Measurements from ENCODE around the gene ITGA11. TPM values are rescaled to one million over a fixed set of nuclear protein-coding genes. Genes with fewer than 3 reads are reported as not detected.

Gene ITGA11
- total and polyA plus RNA-seq, 2 experiments from 2014 or later = 0.03 to 0.40 TPM

DNA sequence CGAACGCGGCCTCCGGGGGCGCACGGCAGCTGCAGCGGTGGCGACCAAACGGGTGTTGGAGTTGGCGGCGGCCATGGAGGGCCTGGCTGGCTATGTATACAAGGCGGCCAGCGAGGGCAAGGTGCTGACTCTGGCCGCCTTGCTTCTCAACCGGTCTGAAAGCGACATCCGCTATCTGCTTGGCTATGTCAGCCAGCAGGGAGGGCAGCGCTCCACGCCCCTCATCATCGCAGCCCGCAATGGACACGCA lies 153.7 kb downstream of the ITGA11 start:
- Mint-ChIP-seq H3K36me3 (ENCODE audit: low read depth) (peaks cover 9% of the 10 kb centered on the region; the same call in 2 of the 3 replicates), H3K27me3 (ENCODE audit: insufficient read depth, low read depth, poor library complexity) (peaks cover 10% of the 10 kb centered on the region), H3K27ac (peak overlapping the region; percentile 92), H3K9me3 (no peaks in the 10 kb centered on the region), H3K4me3 (peak overlapping the region; percentile 98), H3K4me1 (peaks cover 50% of the 10 kb centered on the region)
- Histone ChIP-seq H3K4me2 (peak overlapping the region; percentile 95), H3K4me1 (ENCODE audit: insufficient read depth) (peaks cover 50% of the 10 kb centered on the region), H3K27me3 (ENCODE audit: insufficient read depth) (no peaks in the 10 kb centered on the region), H2AFZ (no peak overlapping the region), H3F3A (replicated peaks; ENCODE audit: low read depth) (peaks cover 22% of the 10 kb centered on the region; the same call in 1 of the 2 replicates), H3K79me2 (replicated peaks; ENCODE audit: insufficient read depth) (peaks cover 50% of the 10 kb centered on the region), H3K27ac (ENCODE audit: low read depth) (peak overlapping the region; percentile 100), H3K4me3 (peak overlapping the region; percentile 95), H3K9me2 (ENCODE audit: insufficient read depth) (no peaks in the 10 kb centered on the region), H4K20me1 (replicated peaks; ENCODE audit: insufficient read depth) (peaks cover 38% of the 10 kb centered on the region), H3K36me3 (ENCODE audit: insufficient read depth) (no peaks in the 10 kb centered on the region)
- DNase-seq (ENCODE audit: low spot score) (no peak), ATAC-seq (no peak)
- TF ChIP-seq POLR2AphosphoS5 (IDR thresholded peaks at IDR 0.05; ENCODE audit: low read depth) (no peak), ZNF114 (CRISPR knock-in tag; IDR thresholded peaks at IDR 0.05) (no peak), CREB1 (CRISPR knock-in tag; IDR thresholded peaks at IDR 0.05; ENCODE audit: low read depth) (0 out of 2 replicates have a peak, but pooled peaks have one; percentile 3), NANOG (IDR thresholded peaks at IDR 0.05; ENCODE audit: borderline replicate concordance) (no peak), EZH2phosphoT487 (IDR thresholded peaks at IDR 0.05; ENCODE audit: unreplicated experiment) (no peak), EZH2 (IDR thresholded peaks at IDR 0.05; ENCODE audit: low read depth, unreplicated experiment) (no peak)
- TF ChIP-seq, protein P1, sequence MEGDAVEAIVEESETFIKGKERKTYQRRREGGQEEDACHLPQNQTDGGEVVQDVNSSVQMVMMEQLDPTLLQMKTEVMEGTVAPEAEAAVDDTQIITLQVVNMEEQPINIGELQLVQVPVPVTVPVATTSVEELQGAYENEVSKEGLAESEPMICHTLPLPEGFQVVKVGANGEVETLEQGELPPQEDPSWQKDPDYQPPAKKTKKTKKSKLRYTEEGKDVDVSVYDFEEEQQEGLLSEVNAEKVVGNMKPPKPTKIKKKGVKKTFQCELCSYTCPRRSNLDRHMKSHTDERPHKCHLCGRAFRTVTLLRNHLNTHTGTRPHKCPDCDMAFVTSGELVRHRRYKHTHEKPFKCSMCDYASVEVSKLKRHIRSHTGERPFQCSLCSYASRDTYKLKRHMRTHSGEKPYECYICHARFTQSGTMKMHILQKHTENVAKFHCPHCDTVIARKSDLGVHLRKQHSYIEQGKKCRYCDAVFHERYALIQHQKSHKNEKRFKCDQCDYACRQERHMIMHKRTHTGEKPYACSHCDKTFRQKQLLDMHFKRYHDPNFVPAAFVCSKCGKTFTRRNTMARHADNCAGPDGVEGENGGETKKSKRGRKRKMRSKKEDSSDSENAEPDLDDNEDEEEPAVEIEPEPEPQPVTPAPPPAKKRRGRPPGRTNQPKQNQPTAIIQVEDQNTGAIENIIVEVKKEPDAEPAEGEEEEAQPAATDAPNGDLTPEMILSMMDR (conservative IDR thresholded peaks at IDR 0.05; ENCODE audit: low read depth in 2 of 2) = peak; percentile 29 to 33; a peak in 1 of 4 replicates
- TF ChIP-seq, protein P2, sequence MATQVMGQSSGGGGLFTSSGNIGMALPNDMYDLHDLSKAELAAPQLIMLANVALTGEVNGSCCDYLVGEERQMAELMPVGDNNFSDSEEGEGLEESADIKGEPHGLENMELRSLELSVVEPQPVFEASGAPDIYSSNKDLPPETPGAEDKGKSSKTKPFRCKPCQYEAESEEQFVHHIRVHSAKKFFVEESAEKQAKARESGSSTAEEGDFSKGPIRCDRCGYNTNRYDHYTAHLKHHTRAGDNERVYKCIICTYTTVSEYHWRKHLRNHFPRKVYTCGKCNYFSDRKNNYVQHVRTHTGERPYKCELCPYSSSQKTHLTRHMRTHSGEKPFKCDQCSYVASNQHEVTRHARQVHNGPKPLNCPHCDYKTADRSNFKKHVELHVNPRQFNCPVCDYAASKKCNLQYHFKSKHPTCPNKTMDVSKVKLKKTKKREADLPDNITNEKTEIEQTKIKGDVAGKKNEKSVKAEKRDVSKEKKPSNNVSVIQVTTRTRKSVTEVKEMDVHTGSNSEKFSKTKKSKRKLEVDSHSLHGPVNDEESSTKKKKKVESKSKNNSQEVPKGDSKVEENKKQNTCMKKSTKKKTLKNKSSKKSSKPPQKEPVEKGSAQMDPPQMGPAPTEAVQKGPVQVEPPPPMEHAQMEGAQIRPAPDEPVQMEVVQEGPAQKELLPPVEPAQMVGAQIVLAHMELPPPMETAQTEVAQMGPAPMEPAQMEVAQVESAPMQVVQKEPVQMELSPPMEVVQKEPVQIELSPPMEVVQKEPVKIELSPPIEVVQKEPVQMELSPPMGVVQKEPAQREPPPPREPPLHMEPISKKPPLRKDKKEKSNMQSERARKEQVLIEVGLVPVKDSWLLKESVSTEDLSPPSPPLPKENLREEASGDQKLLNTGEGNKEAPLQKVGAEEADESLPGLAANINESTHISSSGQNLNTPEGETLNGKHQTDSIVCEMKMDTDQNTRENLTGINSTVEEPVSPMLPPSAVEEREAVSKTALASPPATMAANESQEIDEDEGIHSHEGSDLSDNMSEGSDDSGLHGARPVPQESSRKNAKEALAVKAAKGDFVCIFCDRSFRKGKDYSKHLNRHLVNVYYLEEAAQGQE (IDR thresholded peaks at IDR 0.05; ENCODE audit: unreplicated experiment) = no peak

DNA sequence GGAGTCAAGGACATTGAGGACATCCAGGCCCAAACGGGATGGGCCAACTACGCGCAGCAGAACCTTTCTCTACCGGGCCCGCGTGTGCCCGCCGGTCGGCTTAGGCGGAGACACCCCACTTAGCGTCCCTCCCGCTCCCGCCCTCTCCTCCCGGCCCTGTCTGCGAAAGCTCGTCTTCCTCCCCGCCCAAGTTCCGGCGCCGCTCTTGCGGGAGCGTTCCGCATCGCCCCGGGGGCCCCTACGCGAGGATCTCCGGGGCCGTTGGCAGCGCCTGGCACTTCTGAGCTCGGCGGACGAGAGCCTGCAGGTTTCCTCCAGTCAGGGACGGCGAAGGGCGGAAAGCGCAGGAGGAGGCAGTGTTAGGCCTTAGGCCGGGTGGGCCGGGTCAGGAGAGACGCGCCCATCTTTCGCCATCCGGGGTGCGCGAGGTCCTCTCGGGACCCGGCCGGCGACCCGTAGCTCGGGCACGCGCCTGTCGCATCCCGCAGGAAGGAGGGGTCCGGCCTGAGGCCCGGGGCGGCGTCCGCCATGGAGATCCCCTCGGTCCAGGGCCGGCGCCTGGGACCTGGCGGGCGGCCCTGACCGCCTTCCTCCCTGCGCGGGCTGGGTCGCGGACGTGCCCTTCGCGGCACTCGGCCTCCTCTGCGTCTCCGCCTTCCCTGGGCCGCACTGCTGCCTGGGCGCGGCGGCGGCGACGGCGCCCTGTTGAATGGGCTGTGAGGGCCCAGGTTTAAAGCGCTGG lies 154.2 kb downstream of the ITGA11 start, which contains the start of gene FEM1B:
Gene FEM1B (plus strand): TSS at position 143 of the 742 bp plus-strand sequence. CDS start 673 bp downstream, outside the sequence.
- peak; percentile 94 for DNase-seq (ENCODE audit: low spot score)
- TF ChIP-seq, protein P1 (conservative IDR thresholded peaks at IDR 0.05; ENCODE audit: low read depth in 2 of 2) = no peak; a peak in 1 of 4 replicates

More for the DNA sequence above, 154.2 kb downstream of the ITGA11 start, which contains the start of gene FEM1B:
- Mint-ChIP-seq H3K4me1 (peaks cover 50% of the 10 kb centered on the region), H3K4me3 (peak within 1 kb of the TSS; percentile 98), H3K27me3 (ENCODE audit: insufficient read depth, low read depth, poor library complexity) (peaks cover 10% of the 10 kb centered on the region), H3K27ac (peak within 1 kb of the TSS; percentile 98), H3K9me3 (no peaks in the 10 kb centered on the region), H3K36me3 (ENCODE audit: low read depth) (peaks cover 9% of the 10 kb centered on the region; the same call in 1 of the 3 replicates)
- Histone ChIP-seq H3K36me3 (ENCODE audit: insufficient read depth) (no peaks in the 10 kb centered on the region), H3K4me1 (ENCODE audit: insufficient read depth) (peaks cover 50% of the 10 kb centered on the region), H3K27ac (ENCODE audit: low read depth) (peak within 1 kb of the TSS; percentile 100), H3K27me3 (ENCODE audit: insufficient read depth) (no peaks in the 10 kb centered on the region), H3K9me2 (ENCODE audit: insufficient read depth) (no peaks in the 10 kb centered on the region), H3K79me2 (replicated peaks; ENCODE audit: insufficient read depth) (peaks cover 46% of the 10 kb centered on the region), H3K4me3 (peak within 1 kb of the TSS; percentile 95), H2AFZ (peak within 1 kb of the TSS; percentile 98), H3K4me2 (peak within 1 kb of the TSS; percentile 95), H4K20me1 (replicated peaks; ENCODE audit: insufficient read depth) (peaks cover 38% of the 10 kb centered on the region), H3F3A (replicated peaks; ENCODE audit: low read depth) (peaks cover 22% of the 10 kb centered on the region; the same call in 1 of the 2 replicates)
- ATAC-seq = peak; percentile 84

Data from GM23338 (cell line).